Stimulated activated naive CD8-positive, alpha-beta T cell treated with anti-CD3 and anti-CD28 coated beads, Interleukin-15, Interleukin-2, amounts not matched to agents 100 U/mL and 50 U/mL, for 24 hours (primary cell): ENCODE data around the gene TOPAZ1.
"Not testable (repeated sequence)": the region's sequence is repeated elsewhere in the genome, so short reads cannot be mapped to it uniquely, and the experiment has no call there.

Source experiments
- ATAC-seq: fragments of 150-1000 bp; cut with Tn5 transposase; one replicate; pipeline ENCODE4 v1.10.0; 2021
- DNase-seq: peaks from one replicate; pipeline ENCODE4 v3.0.0; 2021

TOPAZ1 gene

GRCh38 chr3:44334326-44334725 is 92.6 kb downstream of the TOPAZ1 start:
- DNase-seq (no peak), ATAC-seq (no peak)

- no peak for ATAC-seq
- no peak for DNase-seq
Measured at GRCh38 chr3:44337248-44337785, 95.6 kb downstream of the TOPAZ1 start.

- peak; percentile 97 for ATAC-seq
- peak; percentile 99 for DNase-seq
Measured at GRCh38 chr3:44338010-44338827, 96.5 kb downstream of the TOPAZ1 start, which contains the start of gene TCAIM. TSS of gene TCAIM (plus strand) at chr3:44338766. CDS start at chr3:44354783, 16,017 bp downstream.

GRCh38 chr3:44338828-44339127 is 97.1 kb downstream of the TOPAZ1 start:
- ATAC-seq (no peak), DNase-seq (no peak)

- no peak for ATAC-seq
- DNase-seq: no peak
Measured at GRCh38 chr3:44339181-44340057, 97.7 kb downstream of the TOPAZ1 start.

DNA sequence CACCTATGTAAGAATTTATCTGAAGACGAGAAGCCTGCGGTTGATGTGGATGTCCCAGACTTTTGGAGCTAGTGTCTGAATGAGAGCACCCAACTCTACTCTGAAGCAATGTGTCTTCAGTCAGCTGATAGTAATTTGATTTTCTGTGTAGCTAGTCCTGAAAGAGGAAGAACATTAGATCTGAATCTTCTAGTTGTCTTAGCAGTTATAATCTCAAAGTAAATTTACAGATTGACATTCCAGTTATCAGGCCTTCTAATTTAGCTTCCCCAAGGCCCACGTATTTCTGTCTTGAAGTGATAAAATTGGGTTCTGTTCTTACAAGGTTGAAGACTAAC is 98.3 kb downstream of the TOPAZ1 start:
- ATAC-seq (no peak), DNase-seq (no peak)

- no peak for DNase-seq
- ATAC-seq: no peak
Measured at GRCh38 chr3:44342176-44342790, 100.6 kb downstream of the TOPAZ1 start.

GRCh38 chr3:44343421-44343820 is 101.7 kb downstream of the TOPAZ1 start:
- no peak for ATAC-seq
- DNase-seq: no peak

GRCh38 chr3:44346590-44346989 is 104.9 kb downstream of the TOPAZ1 start:
- ATAC-seq, DNase-seq: not testable (repeated sequence)

GRCh38 chr3:44348993-44349392 is 107.3 kb downstream of the TOPAZ1 start:
- no peak for DNase-seq
- no peak for ATAC-seq

DNA sequence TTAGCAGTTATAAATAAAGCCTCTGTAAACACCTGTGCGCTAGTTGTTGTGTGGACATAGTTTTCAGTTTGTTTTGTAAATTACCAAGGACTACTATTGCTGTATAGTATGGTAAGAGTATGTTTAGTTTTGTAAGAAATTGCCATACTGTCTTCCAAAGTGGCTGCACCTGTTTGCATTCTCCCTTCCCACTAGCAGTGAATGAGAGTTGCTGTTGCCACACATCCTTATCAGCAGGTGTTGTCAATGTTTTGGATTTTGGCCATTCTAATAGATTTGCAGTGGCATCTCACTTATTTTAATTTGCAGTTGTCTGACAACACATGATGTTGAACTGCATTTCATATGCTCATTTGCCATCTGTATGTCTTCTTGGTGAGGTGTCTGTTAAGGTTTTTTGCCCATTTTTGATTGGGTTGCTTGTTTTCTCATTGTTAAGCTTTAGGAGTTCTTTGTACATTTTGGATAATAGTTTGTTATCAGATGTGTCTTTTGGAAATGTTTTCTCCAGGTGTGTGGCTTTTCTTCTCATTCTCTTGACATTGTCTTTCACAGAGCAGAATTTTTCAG is 111.8 kb downstream of the TOPAZ1 start:
- DNase-seq: no peak
- ATAC-seq: no peak

GRCh38 chr3:44355362-44356033 is 113.8 kb downstream of the TOPAZ1 start:
- DNase-seq: no peak
- no peak for ATAC-seq

- DNase-seq (no peak), ATAC-seq (no peak)
Measured at GRCh38 chr3:44359146-44359751, 117.6 kb downstream of the TOPAZ1 start.

GRCh38 chr3:44363591-44363990 is 121.9 kb downstream of the TOPAZ1 start:
- ATAC-seq (no peak), DNase-seq (no peak)

GRCh38 chr3:44365952-44366351 is 124.3 kb downstream of the TOPAZ1 start:
- no peak for ATAC-seq
- DNase-seq: no peak

DNA sequence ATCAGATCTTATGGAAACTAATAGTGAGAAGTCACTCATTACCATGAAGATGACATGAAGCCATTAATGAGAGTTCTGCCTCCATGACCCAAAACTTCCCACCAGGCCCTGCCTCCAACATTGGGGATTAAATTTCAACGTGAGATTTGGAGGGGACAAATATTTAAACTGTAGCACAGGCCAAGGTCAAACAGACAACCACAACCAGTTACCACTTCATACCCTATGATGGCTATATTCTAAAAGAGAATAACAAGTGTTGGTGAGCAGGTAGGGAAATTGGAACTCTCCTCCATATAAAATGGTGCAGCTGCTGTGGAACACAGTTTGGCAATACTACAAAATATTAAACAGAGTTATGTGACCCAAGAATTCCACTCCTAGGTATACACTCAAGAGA is 133.8 kb downstream of the TOPAZ1 start:
- DNase-seq: no peak
- ATAC-seq: no peak
